Measurements from ENCODE around the gene KANSL1L.
"Not testable (repeated sequence)": the region's sequence is repeated elsewhere in the genome, so short reads cannot be mapped to it uniquely, and the experiment has no call there.

KANSL1L gene

DNA sequence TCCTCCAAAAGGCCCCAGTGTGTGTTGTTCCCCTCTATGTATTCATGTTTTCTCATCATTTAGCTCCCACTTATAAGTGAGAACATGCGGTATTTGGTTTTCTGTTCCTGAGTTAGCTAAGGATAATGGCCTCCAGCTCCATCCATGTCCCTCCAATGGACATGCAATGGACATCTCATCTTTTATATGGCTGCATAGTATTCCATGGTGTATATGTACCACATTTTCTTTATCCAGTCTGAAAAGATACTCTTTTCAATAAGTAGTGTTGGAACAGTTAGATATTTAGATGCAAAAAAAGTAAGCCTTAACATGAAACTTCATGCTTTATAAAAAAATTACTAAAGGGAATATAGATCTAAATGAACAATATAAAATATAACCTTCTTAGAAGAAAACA lies 5.9 kb upstream of the KANSL1L start:
- H3K27me3 ChIP-seq (ENCODE audit: insufficient read depth, low read length); H3K4me3 ChIP-seq (ENCODE audit: low read length); H3K9me3 ChIP-seq (ENCODE audit: insufficient read depth, low read depth, low read length); H3K36me3 ChIP-seq (ENCODE audit: insufficient read depth, low read depth, low read length); H3K9ac ChIP-seq (ENCODE audit: low read depth, low read length); H3K27ac ChIP-seq (ENCODE audit: low read length): not testable (repeated sequence)
- H3K4me1 ChIP-seq (ENCODE audit: insufficient read depth, low read length), result peaks cover 33% of the 10 kb centered on the region; the same call in 1 of the 2 replicates

- H3K9me3 ChIP-seq (ENCODE audit: insufficient read depth, low read depth, low read length), result no peaks in the 10 kb centered on the region
- H3K27me3 ChIP-seq (ENCODE audit: insufficient read depth, low read length), result no peaks in the 10 kb centered on the region
- H3K27ac ChIP-seq (ENCODE audit: low read length), result no peak overlapping the region
- no peak overlapping the region for H3K9ac ChIP-seq (ENCODE audit: low read depth, low read length)
- H3K4me1 ChIP-seq (ENCODE audit: insufficient read depth, low read length), result peaks cover 27% of the 10 kb centered on the region; the same call in 1 of the 2 replicates
- H3K36me3 ChIP-seq (ENCODE audit: insufficient read depth, low read depth, low read length), result no peaks in the 10 kb centered on the region
- no peak overlapping the region for H3K4me3 ChIP-seq (ENCODE audit: low read length)
These were observed 2.9 kb upstream of the KANSL1L start for GRCh38 chr2:210174086-210174485.

DNA sequence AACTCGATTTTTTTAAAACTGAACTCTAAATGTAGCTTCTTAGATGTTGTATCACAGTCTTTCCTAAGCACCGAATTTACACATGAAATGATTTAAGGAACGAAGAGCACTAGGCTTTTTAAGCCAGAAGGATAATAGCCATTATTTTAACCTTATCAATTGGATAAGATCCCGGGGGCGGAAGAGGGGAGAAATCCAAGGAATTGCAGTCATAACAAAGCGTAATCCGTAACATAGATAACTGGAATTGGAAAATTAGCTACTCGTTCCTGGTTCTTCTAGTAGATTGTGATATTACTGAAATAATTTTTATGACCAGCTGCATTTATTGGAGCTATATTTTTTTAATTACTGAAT lies 988 bp upstream of the KANSL1L start:
- Histone ChIP-seq H3K9ac (ENCODE audit: low read depth, low read length) (peak overlapping the region; percentile 80; the same call in 1 of the 2 replicates), H3K4me1 (ENCODE audit: insufficient read depth, low read length) (peaks cover 17% of the 10 kb centered on the region; the same call in 1 of the 2 replicates), H3K4me3 (ENCODE audit: low read length) (peak overlapping the region; percentile 83), H3K36me3 (ENCODE audit: insufficient read depth, low read depth, low read length) (no peaks in the 10 kb centered on the region), H3K27me3 (ENCODE audit: insufficient read depth, low read length) (no peaks in the 10 kb centered on the region), H3K9me3 (ENCODE audit: insufficient read depth, low read depth, low read length) (no peaks in the 10 kb centered on the region), H3K27ac (ENCODE audit: low read length) (no peak overlapping the region)

- Histone ChIP-seq H3K4me1 (ENCODE audit: insufficient read depth, low read length) (peaks cover 17% of the 10 kb centered on the region; the same call in 1 of the 2 replicates), H3K27ac (ENCODE audit: low read length) (peak overlapping the region; percentile 16)
These were observed 534 bp downstream of the KANSL1L start for GRCh38 chr2:210170446-210171303.

GRCh38 chr2:210170196-210170445 lies 1.1 kb downstream of the KANSL1L start:
- peak overlapping the region; percentile 16 for H3K27ac ChIP-seq (ENCODE audit: low read length)
- no peaks in the 10 kb centered on the region for H3K36me3 ChIP-seq (ENCODE audit: insufficient read depth, low read depth, low read length)
- peaks cover 17% of the 10 kb centered on the region; the same call in 1 of the 2 replicates for H3K4me1 ChIP-seq (ENCODE audit: insufficient read depth, low read length)
- H3K9me3 ChIP-seq (ENCODE audit: insufficient read depth, low read depth, low read length), result no peaks in the 10 kb centered on the region
- H3K27me3 ChIP-seq (ENCODE audit: insufficient read depth, low read length), result no peaks in the 10 kb centered on the region
- H3K4me3 ChIP-seq (ENCODE audit: low read length), result peak overlapping the region; percentile 99
- H3K9ac ChIP-seq (ENCODE audit: low read depth, low read length), result peak overlapping the region; percentile 86

More at GRCh38 chr2:210170446-210171303, 534 bp downstream of the KANSL1L start:
- no peaks in the 10 kb centered on the region for H3K27me3 ChIP-seq (ENCODE audit: insufficient read depth, low read length)
- peak overlapping the region; percentile 86 for H3K9ac ChIP-seq (ENCODE audit: low read depth, low read length)
- no peaks in the 10 kb centered on the region for H3K9me3 ChIP-seq (ENCODE audit: insufficient read depth, low read depth, low read length)
- H3K4me3 ChIP-seq (ENCODE audit: low read length), result peak overlapping the region; percentile 99
- no peaks in the 10 kb centered on the region for H3K36me3 ChIP-seq (ENCODE audit: insufficient read depth, low read depth, low read length)

- H3K27ac ChIP-seq (ENCODE audit: low read length), result peak overlapping the region; percentile 16
- peaks cover 17% of the 10 kb centered on the region; the same call in 1 of the 2 replicates for H3K4me1 ChIP-seq (ENCODE audit: insufficient read depth, low read length)
- no peaks in the 10 kb centered on the region for H3K27me3 ChIP-seq (ENCODE audit: insufficient read depth, low read length)
- peak overlapping the region; percentile 99 for H3K4me3 ChIP-seq (ENCODE audit: low read length)
- no peaks in the 10 kb centered on the region for H3K36me3 ChIP-seq (ENCODE audit: insufficient read depth, low read depth, low read length)
- H3K9ac ChIP-seq (ENCODE audit: low read depth, low read length), result peak overlapping the region; percentile 86; the same call in 1 of the 2 replicates
- H3K9me3 ChIP-seq (ENCODE audit: insufficient read depth, low read depth, low read length), result no peaks in the 10 kb centered on the region
These were observed 1.6 kb downstream of the KANSL1L start for GRCh38 chr2:210169516-210170195.

GRCh38 chr2:210167227-210167626 lies 4.0 kb downstream of the KANSL1L start:
- H3K4me3 ChIP-seq (ENCODE audit: low read length), result no peak overlapping the region
- no peaks in the 10 kb centered on the region for H3K9me3 ChIP-seq (ENCODE audit: insufficient read depth, low read depth, low read length)
- no peaks in the 10 kb centered on the region for H3K27me3 ChIP-seq (ENCODE audit: insufficient read depth, low read length)
- H3K27ac ChIP-seq (ENCODE audit: low read length), result no peak overlapping the region
- no peak overlapping the region for H3K9ac ChIP-seq (ENCODE audit: low read depth, low read length)
- H3K36me3 ChIP-seq (ENCODE audit: insufficient read depth, low read depth, low read length), result no peaks in the 10 kb centered on the region
- peaks cover 10% of the 10 kb centered on the region; the same call in 1 of the 2 replicates for H3K4me1 ChIP-seq (ENCODE audit: insufficient read depth, low read length)

DNA sequence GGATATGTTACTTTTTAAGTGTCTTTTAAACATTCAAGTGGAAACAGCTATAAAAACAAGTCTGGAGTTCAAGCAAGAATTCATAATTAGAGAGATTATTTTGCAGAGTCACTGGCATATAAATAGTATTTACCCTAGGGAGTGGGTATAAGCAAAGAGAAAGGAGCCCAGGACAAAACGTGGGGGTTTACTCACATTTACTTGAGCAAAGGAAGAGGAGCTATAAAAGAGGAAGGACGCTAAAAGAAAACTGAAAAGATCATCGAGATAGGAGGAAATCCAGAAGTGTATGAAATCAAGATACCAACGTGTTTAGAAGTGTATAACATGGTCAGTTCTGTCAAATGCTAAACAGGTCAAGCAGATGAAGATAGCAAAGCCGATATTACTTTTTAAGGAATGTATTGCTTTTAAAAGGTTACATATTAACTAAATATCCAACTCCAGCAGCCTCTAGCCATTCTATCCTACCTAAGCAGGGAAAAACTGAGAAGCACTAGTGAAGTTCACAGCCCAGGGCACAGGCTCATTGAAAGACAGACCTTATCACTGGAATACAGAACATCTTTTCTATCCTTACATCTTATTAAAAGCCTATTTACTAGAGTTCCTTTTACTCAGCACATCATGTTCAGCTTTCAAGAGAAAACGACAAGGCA lies 8.6 kb downstream of the KANSL1L start:
- H3K36me3 ChIP-seq (ENCODE audit: insufficient read depth, low read depth, low read length), result no peaks in the 10 kb centered on the region
- no peaks in the 10 kb centered on the region for H3K27me3 ChIP-seq (ENCODE audit: insufficient read depth, low read length)
- H3K9me3 ChIP-seq (ENCODE audit: insufficient read depth, low read depth, low read length), result no peaks in the 10 kb centered on the region
- no peak overlapping the region for H3K27ac ChIP-seq (ENCODE audit: low read length)
- no peak overlapping the region for H3K9ac ChIP-seq (ENCODE audit: low read depth, low read length)
- no peaks in the 10 kb centered on the region for H3K4me1 ChIP-seq (ENCODE audit: insufficient read depth, low read length)
- H3K4me3 ChIP-seq (ENCODE audit: low read length), result no peak overlapping the region

- Histone ChIP-seq H3K9me3 (ENCODE audit: insufficient read depth, low read depth, low read length) (no peaks in the 10 kb centered on the region), H3K27me3 (ENCODE audit: insufficient read depth, low read length) (no peaks in the 10 kb centered on the region), H3K27ac (ENCODE audit: low read length) (no peak overlapping the region), H3K4me3 (ENCODE audit: low read length) (no peak overlapping the region), H3K4me1 (ENCODE audit: insufficient read depth, low read length) (no peaks in the 10 kb centered on the region), H3K36me3 (ENCODE audit: insufficient read depth, low read depth, low read length) (peaks cover 6% of the 10 kb centered on the region), H3K9ac (ENCODE audit: low read depth, low read length) (no peak overlapping the region)
These were observed 12.2 kb downstream of the KANSL1L start for GRCh38 chr2:210159059-210159458.

GRCh38 chr2:210158236-210158635 lies 13.0 kb downstream of the KANSL1L start:
- no peak overlapping the region for H3K4me3 ChIP-seq (ENCODE audit: low read length)
- H3K36me3 ChIP-seq (ENCODE audit: insufficient read depth, low read depth, low read length), result peaks cover 14% of the 10 kb centered on the region
- no peak overlapping the region for H3K9ac ChIP-seq (ENCODE audit: low read depth, low read length)
- no peak overlapping the region for H3K27ac ChIP-seq (ENCODE audit: low read length)
- no peaks in the 10 kb centered on the region for H3K4me1 ChIP-seq (ENCODE audit: insufficient read depth, low read length)
- H3K9me3 ChIP-seq (ENCODE audit: insufficient read depth, low read depth, low read length), result no peaks in the 10 kb centered on the region
- no peaks in the 10 kb centered on the region for H3K27me3 ChIP-seq (ENCODE audit: insufficient read depth, low read length)

GRCh38 chr2:210157526-210157925 lies 13.7 kb downstream of the KANSL1L start:
- peaks cover 16% of the 10 kb centered on the region for H3K36me3 ChIP-seq (ENCODE audit: insufficient read depth, low read depth, low read length)
- no peaks in the 10 kb centered on the region for H3K4me1 ChIP-seq (ENCODE audit: insufficient read depth, low read length)
- H3K9ac ChIP-seq (ENCODE audit: low read depth, low read length), result no peak overlapping the region
- H3K27me3 ChIP-seq (ENCODE audit: insufficient read depth, low read length), result no peaks in the 10 kb centered on the region
- H3K4me3 ChIP-seq (ENCODE audit: low read length), result no peak overlapping the region
- H3K9me3 ChIP-seq (ENCODE audit: insufficient read depth, low read depth, low read length), result no peaks in the 10 kb centered on the region
- H3K27ac ChIP-seq (ENCODE audit: low read length), result no peak overlapping the region
